Activated CD8-positive, alpha-beta T cell treated with anti-CD3 and anti-CD28 coated beads for 36 hours (primary cell): ENCODE data around the gene CSTF3. TPM values are rescaled to one million over a fixed set of nuclear protein-coding genes. Genes with fewer than 3 reads are reported as not detected.

Experiments used
- ATAC-seq: fragments of 200-7000 bp; cut with Tn5 transposase; one replicate; pipeline ENCODE4 v1.10.0; 2021; ENCODE audit warnings: mild to moderate bottlenecking, moderate library complexity
- CTCF ChIA-PET: fragments of 350-600 bp; sonication (Branson Sonifier 250); formaldehyde crosslinking; loops from one replicate; lab custom pipeline; 2021; ENCODE audit warnings: antibody characterized with exemption; lab: Charles Lee
- POLR2A ChIA-PET: fragments of 350-600 bp; sonication (Branson Sonifier 250); formaldehyde crosslinking; loops from one replicate; lab custom pipeline; 2021; ENCODE audit warnings: antibody characterized with exemption; lab: Charles Lee
- DNase-seq: peaks from one replicate; pipeline ENCODE4 v3.0.0-alpha.2; 2020
- H3K27ac Mint-ChIP-seq: one replicate; pipeline ENCODE4 v1.8.0; 2021; ENCODE audit warnings: mild to moderate bottlenecking, mixed read lengths
- H3K27me3 Mint-ChIP-seq: one replicate; pipeline ENCODE4 v1.8.0; 2021; ENCODE audit warnings: mixed read lengths
- H3K36me3 Mint-ChIP-seq: one replicate; pipeline ENCODE4 v1.8.0; 2021; ENCODE audit warnings: low read depth, mixed read lengths
- H3K4me1 Mint-ChIP-seq: one replicate; pipeline ENCODE4 v1.8.0; 2021; ENCODE audit warnings: low read depth, mixed read lengths
- H3K4me3 Mint-ChIP-seq: one replicate; pipeline ENCODE4 v1.8.0; 2021; ENCODE audit warnings: mild to moderate bottlenecking, moderate library complexity, mixed read lengths
- H3K9me3 Mint-ChIP-seq: one replicate; pipeline ENCODE4 v1.8.0; 2021; ENCODE audit warnings: mixed read lengths
- intact Hi-C: fragments of 100-400 bp; cut with micrococcal nuclease; formaldehyde crosslinking; loops from one replicate; pipeline ENCODE4 v1.10.0; 2022
- total RNA-seq, 2 experiments: library from RNA; stranded (reverse); gene quantifications; one replicate each; pipeline ENCODE4 v1.2.3, GENCODE V29; 2021
- TF ChIP-seq, protein P1 (sequence below): fragments of 200-600 bp; IDR thresholded peaks from one replicate; pipeline ENCODE4 v1.8.0; 2022; ENCODE audit warnings: antibody characterized with exemption, mild to moderate bottlenecking

The CSTF3 gene
- 10 to 100 TPM; 34.9 to 40.6 TPM for total RNA-seq

- ChIA-PET POLR2A (interaction anchor here (0.5 to 1.5 kb wide), 10 partner anchors 10 to 1046 kb away, joined by 3 to 5 read pairs (median 3); partner anchors contain the start of gene QSER1), CTCF (interaction anchor here (0.7 to 1.0 kb wide), 3 partner anchors 75 to 179 kb away, joined by 3 read pairs; no protein-coding TSS in a partner anchor)
- intact Hi-C loops = loop anchor here (2.0 to 10.0 kb wide), 3 partner anchors 93 to 197 kb away; partner anchors contain the start of gene HIPK3
- DNase-seq = peak; percentile 98
- H3K9me3 Mint-ChIP-seq = no peaks in the 10 kb centered on the region
- H3K4me3 Mint-ChIP-seq = peak within 1 kb of the TSS; percentile 99
- H3K27me3 Mint-ChIP-seq = no peaks in the 10 kb centered on the region
- TF ChIP-seq, protein P1, sequence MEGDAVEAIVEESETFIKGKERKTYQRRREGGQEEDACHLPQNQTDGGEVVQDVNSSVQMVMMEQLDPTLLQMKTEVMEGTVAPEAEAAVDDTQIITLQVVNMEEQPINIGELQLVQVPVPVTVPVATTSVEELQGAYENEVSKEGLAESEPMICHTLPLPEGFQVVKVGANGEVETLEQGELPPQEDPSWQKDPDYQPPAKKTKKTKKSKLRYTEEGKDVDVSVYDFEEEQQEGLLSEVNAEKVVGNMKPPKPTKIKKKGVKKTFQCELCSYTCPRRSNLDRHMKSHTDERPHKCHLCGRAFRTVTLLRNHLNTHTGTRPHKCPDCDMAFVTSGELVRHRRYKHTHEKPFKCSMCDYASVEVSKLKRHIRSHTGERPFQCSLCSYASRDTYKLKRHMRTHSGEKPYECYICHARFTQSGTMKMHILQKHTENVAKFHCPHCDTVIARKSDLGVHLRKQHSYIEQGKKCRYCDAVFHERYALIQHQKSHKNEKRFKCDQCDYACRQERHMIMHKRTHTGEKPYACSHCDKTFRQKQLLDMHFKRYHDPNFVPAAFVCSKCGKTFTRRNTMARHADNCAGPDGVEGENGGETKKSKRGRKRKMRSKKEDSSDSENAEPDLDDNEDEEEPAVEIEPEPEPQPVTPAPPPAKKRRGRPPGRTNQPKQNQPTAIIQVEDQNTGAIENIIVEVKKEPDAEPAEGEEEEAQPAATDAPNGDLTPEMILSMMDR = no peak
- peaks cover 39% of the 10 kb centered on the region for H3K4me1 Mint-ChIP-seq
- ATAC-seq = peak; percentile 97
- H3K27ac Mint-ChIP-seq = peak within 1 kb of the TSS; percentile 99
- H3K36me3 Mint-ChIP-seq = peaks cover 38% of the 10 kb centered on the region
Measured at GRCh38 chr11:33161120-33162005, at the start of gene CSTF3. TSS of gene CSTF3 (minus strand) at chr11:33161480. CDS start at chr11:33161325, 155 bp downstream.

DNA sequence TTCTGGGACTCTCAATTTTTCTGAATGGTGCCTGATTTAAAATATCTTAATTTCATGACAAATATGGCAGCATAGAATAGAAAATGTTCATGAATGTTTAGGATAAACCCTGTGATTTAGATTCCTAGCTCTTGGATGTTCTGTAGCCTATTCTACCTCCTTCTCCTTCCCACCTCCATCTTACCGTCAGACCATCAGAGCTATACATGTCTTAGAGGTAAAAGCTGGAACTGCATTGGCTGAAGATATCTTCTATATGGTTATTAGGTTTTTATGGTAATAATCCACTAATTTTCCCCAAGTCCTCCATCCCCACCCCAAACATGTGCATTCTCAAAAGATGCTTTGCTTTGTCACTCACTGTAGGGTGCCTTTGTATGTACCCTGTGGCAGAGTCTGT, 46.9 kb upstream of the CSTF3 start:
- ChIA-PET CTCF (interaction anchor here (0.9 kb wide), 1 partner anchor 102 kb away, joined by 3 read pairs; no protein-coding TSS in a partner anchor), POLR2A (no interaction called here)
- DNase-seq = no peak
- Mint-ChIP-seq H3K36me3 (no peaks in the 10 kb centered on the region), H3K27me3 (no peaks in the 10 kb centered on the region), H3K4me3 (no peak overlapping the region), H3K4me1 (no peaks in the 10 kb centered on the region), H3K9me3 (no peaks in the 10 kb centered on the region), H3K27ac (no peak overlapping the region)
- intact Hi-C loops = no loop called here
- TF ChIP-seq, protein P1 = no peak
- no peak for ATAC-seq

- H3K4me3 Mint-ChIP-seq = no peak overlapping the region
- no peaks in the 10 kb centered on the region for H3K27me3 Mint-ChIP-seq
- no peaks in the 10 kb centered on the region for H3K4me1 Mint-ChIP-seq
- H3K36me3 Mint-ChIP-seq = no peaks in the 10 kb centered on the region
- ChIA-PET POLR2A (no interaction called here), CTCF (interaction anchor here (0.9 to 1.5 kb wide), 2 partner anchors 14 to 102 kb away, joined by 3 read pairs; no protein-coding TSS in a partner anchor)
- H3K9me3 Mint-ChIP-seq = no peaks in the 10 kb centered on the region
- H3K27ac Mint-ChIP-seq = no peak overlapping the region
- ATAC-seq (no peak), DNase-seq (no peak)
- intact Hi-C loops = no loop called here
- TF ChIP-seq, protein P1 = no peak
Measured at GRCh38 chr11:33207408-33207985, 46.2 kb upstream of the CSTF3 start.

GRCh38 chr11:33197915-33198727, 36.8 kb upstream of the CSTF3 start:
- Mint-ChIP-seq H3K27me3 (no peaks in the 10 kb centered on the region), H3K36me3 (no peaks in the 10 kb centered on the region), H3K4me3 (no peak overlapping the region), H3K9me3 (no peaks in the 10 kb centered on the region), H3K27ac (no peak overlapping the region), H3K4me1 (no peaks in the 10 kb centered on the region)
- intact Hi-C loops = no loop called here
- ATAC-seq = no peak
- no peak for DNase-seq
- POLR2A ChIA-PET = no interaction called here
- TF ChIP-seq, protein P1 = no peak
- CTCF ChIA-PET = interaction anchor here (0.7 kb wide), 1 partner anchor 31 kb away, joined by 3 read pairs; no protein-coding TSS in a partner anchor
